Measurements from ENCODE around the gene TSFM. TPM values are rescaled to one million over a fixed set of nuclear protein-coding genes. Genes with fewer than 3 reads are reported as not detected.

Gene TSFM
- total and polyA plus RNA-seq, 9 of the 15 experiments (the other 6 are each of a cell fraction or from before 2014, with no cell fraction given) = 44.6 to 198 (median 60.2) TPM

DNA sequence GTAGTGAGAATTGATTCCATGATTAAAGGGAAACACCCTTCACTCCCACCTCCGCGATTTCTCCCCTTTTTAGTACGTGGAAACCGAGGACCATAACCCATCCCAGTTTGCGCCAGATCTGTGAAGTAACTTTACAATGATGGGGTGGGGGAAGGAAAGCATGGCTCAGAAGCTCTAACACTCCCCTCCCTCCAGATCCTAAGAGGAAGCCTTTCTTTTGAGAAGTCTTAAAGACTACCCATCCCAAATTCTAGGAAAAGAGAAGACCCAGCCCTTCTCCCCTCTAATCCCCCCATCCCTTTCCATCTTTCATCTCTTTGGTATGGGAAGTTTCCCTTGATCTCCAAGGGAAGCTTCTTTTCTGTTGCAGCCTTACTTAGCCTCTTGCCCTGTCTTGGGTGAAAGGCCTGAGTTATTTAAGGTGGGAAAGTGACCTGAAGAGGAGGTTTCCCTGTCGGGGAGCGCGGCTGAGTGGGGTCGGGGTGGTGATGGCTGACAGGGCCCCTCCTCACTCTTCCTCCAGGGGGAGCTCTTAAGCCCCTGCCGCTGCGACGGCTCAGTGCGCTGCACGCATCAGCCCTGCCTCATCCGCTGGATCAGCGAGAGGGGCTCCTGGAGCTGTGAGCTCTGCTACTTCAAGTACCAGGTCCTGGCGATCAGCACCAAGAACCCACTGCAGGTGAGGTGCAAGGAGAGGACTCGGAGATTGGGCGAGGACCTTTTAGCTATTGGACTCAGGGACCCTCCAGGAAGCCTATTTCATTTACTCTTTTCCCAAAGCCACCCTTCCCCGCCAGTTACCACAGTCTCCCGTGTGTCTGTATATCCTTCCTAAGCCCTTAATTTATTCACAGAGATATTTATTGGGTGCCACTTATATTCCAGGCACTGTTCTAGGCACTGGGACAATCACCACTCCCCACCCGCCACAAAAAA is 25.9 kb upstream of the TSFM start (continued):
- TF ChIP-seq, protein P1, sequence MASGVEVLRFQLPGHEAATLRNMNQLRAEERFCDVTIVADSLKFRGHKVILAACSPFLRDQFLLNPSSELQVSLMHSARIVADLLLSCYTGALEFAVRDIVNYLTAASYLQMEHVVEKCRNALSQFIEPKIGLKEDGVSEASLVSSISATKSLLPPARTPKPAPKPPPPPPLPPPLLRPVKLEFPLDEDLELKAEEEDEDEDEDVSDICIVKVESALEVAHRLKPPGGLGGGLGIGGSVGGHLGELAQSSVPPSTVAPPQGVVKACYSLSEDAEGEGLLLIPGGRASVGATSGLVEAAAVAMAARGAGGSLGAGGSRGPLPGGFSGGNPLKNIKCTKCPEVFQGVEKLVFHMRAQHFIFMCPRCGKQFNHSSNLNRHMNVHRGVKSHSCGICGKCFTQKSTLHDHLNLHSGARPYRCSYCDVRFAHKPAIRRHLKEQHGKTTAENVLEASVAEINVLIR (CRISPR knock-in tag; IDR thresholded peaks at IDR 0.05) = no peak
- TF ChIP-seq, protein P2, sequence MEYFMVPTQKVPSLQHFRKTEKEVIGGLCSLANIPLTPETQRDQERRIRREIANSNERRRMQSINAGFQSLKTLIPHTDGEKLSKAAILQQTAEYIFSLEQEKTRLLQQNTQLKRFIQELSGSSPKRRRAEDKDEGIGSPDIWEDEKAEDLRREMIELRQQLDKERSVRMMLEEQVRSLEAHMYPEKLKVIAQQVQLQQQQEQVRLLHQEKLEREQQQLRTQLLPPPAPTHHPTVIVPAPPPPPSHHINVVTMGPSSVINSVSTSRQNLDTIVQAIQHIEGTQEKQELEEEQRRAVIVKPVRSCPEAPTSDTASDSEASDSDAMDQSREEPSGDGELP (CRISPR knock-in tag; IDR thresholded peaks at IDR 0.05; ENCODE audit: borderline replicate concordance) = peak; percentile 41; the same call in 1 of the 2 replicates
- TF ChIP-seq CREM (IDR thresholded peaks at IDR 0.05; ENCODE audit: low read depth) (peak; percentile 65), SMARCA4 (IDR thresholded peaks at IDR 0.05) (no peak), NBN (IDR thresholded peaks at IDR 0.05; ENCODE audit: low read depth) (peak; percentile 44; the same call in 1 of the 2 replicates), ZNF3 (CRISPR knock-in tag; IDR thresholded peaks at IDR 0.05) (no peak), SOX6 (IDR thresholded peaks at IDR 0.05) (no peak), SAFB (IDR thresholded peaks at IDR 0.05; ENCODE audit: borderline replicate concordance, low read depth, low read length) (no peak), SMAD4 (CRISPR knock-in tag; conservative IDR thresholded peaks at IDR 0.05) (no peak), TGIF2 (CRISPR knock-in tag; IDR thresholded peaks at IDR 0.05) (no peak), ZSCAN29 (IDR thresholded peaks at IDR 0.05) (no peak), ARID3B (CRISPR knock-in tag; IDR thresholded peaks at IDR 0.05; ENCODE audit: borderline replicate concordance) (no peak), TCFL5 (CRISPR knock-in tag; conservative IDR thresholded peaks at IDR 0.05) (no peak), ZNF23 (CRISPR knock-in tag; IDR thresholded peaks at IDR 0.05) (no peak), MTA3 (IDR thresholded peaks at IDR 0.05; ENCODE audit: borderline replicate concordance) (peak; percentile 60; the same call in 1 of the 2 replicates), RBBP5 (IDR thresholded peaks at IDR 0.05; ENCODE audit: borderline replicate concordance, insufficient read depth, low read length, poor library complexity, severe bottlenecking) (no peak), STAT5A (IDR thresholded peaks at IDR 0.05; ENCODE audit: borderline replicate concordance, low read length) (no peak)
- TF ChIP-seq, protein P3, sequence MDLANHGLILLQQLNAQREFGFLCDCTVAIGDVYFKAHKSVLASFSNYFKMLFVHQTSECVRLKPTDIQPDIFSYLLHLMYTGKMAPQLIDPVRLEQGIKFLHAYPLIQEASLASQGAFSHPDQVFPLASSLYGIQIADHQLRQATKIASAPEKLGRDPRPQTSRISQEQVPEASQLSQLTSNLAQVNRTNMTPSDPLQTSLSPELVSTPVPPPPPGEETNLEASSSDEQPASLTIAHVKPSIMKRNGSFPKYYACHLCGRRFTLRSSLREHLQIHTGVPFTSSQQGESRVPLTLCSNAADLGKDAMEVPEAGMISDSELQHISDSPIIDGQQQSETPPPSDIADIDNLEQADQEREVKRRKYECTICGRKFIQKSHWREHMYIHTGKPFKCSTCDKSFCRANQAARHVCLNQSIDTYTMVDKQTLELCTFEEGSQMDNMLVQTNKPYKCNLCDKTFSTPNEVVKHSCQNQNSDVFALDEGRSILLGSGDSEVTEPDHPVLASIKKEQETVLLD (IDR thresholded peaks at IDR 0.05) = 0 out of 2 replicates have a peak, but pooled peaks have one; percentile 20

Measured in K562 (cell line).